HG03521 (cell line): ENCODE measurements around the gene ABCC8.
"Not testable (repeated sequence)": the region's sequence is repeated elsewhere in the genome, so short reads cannot be mapped to it uniquely, and the experiment has no call there.

Experiments used
- ATAC-seq: cut with Tn5 transposase; IDR thresholded peaks from one replicate; pipeline ENCODE4 v1.9.1; 2021; ENCODE audit warnings: mild to moderate bottlenecking, moderate library complexity; ENCODE audit not compliant: unreplicated experiment

Gene ABCC8

DNA sequence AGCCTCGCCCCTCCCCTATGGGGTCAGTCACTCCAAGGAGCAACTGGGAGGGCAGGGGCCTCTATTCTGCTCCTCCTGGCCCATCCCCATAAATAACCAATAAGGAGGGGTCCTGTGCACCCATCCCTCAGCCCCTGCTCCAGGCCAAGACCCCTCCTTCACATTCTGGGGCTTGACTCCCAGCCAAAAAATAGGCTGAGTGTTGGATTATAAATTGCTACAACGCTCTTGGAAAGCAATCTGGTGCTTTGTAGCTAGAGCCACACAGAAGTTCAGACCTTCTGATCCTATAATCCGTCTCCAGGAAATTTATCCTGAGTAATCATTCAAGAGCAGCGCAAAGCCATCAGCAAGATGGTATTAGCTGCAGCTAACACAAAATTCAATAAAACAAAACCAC is 42.5 kb downstream of the ABCC8 start:
- no peak for ATAC-seq

GRCh38 chr11:17432002-17432401 is 44.6 kb downstream of the ABCC8 start:
- no peak for ATAC-seq

GRCh38 chr11:17431139-17431538 is 45.5 kb downstream of the ABCC8 start:
- no peak for ATAC-seq

DNA sequence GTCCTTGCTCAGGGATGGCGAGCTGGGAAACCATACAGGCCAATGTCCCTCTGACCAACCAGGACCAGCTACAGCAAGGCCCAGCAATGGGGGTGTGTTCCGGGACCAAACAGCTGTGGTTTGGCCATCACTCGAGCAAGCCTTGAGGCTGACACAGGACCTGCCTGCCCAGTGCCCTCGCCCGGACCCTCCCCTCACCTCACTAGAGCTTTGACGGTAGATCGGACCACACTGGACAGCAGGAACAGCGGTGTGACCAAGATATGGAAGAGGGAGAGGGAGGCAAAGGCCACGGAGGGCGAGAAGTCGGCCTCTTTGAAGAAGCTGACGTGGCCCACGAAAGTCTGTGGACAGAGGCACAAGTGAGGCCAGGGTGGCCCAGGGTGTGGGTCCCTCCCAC is 46.0 kb downstream of the ABCC8 start:
- no peak for ATAC-seq

- ATAC-seq = no peak
Observed at GRCh38 chr11:17428925-17429324, 47.7 kb downstream of the ABCC8 start.

DNA sequence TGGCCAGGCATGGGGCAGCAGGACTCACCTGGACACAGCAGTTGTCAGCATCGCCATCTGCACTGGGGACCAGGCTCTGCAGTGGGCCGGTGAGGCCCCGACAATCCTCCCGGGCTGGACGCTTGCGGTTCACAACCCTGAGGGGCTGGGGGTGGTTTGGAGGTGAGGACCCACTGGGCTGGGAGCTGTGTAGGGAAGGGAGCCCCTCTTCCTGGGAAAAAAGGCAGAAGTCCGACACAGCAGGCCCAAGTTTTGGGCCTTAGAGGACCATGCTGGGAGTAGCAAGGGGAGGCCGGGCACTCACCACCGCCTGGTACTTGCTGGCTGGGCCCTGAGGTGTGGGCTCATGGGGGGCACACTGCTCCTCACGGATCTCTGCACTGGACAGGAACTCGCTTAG is 48.4 kb downstream of the ABCC8 start:
- no peak for ATAC-seq

- ATAC-seq = not testable (repeated sequence)
Observed at GRCh38 chr11:17426233-17426632, 50.4 kb downstream of the ABCC8 start.

DNA sequence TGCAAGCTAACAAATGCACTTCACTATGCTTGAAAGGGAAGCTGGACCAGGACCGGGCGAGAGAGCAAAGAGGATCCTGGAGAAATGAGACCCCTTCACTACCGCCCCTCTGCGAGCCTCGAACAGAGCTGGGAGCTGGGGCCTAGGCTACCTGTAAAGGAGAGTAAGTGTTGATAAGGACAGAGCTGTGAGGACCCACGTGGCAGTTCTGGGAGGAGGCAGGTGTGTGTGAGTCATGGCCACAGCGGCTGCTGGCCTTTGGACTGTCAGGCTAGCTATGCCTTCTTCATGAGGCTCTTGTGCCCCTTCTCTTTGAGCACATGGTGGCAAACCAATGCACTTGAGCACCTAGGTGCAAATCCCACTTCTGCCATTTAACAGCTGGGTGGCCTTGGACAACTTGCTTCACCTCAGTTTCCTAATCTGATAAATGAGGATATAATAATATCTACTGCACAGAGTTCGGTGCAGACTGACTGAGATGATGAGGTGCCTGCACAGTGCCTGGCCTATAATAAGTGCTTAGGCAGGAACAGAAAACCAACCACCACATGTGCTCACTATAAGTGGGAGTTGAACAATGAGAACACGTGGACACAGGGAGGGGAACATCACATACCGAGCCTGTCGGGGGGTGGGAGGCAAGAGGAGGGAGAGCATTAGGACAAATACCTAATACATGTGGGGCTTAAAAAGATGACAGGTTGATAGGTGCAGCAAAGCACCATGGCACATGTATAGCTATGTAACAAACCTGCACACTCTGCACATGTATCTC is 52.9 kb downstream of the ABCC8 start:
- ATAC-seq = no peak

GRCh38 chr11:17421781-17422180 is 54.9 kb downstream of the ABCC8 start:
- no peak for ATAC-seq

GRCh38 chr11:17418444-17419081 is 58.1 kb downstream of the ABCC8 start:
- no peak for ATAC-seq

GRCh38 chr11:17416492-17416891 is 60.2 kb downstream of the ABCC8 start:
- no peak for ATAC-seq

GRCh38 chr11:17415523-17416104 is 61.0 kb downstream of the ABCC8 start:
- no peak for ATAC-seq

DNA sequence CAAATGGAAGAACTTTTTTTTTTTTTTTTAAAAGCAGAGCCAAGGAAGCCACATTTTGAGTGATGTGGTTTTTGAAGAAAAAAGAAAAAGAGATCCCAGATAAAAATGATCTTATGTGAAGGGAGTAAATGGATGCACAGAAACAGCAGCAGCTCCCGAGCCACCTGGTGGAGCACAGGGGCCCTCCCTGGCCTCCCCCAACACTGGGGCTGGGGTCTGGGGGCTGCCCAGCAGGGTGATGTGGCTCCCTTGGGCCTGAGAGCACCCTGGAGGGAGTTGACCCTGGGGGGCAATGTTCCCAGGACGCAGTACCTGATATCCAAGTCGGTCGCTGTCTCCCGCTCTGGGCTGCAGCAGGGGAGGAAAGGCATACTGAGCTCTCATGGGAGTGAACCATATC is 61.7 kb downstream of the ABCC8 start:
- ATAC-seq = no peak

DNA sequence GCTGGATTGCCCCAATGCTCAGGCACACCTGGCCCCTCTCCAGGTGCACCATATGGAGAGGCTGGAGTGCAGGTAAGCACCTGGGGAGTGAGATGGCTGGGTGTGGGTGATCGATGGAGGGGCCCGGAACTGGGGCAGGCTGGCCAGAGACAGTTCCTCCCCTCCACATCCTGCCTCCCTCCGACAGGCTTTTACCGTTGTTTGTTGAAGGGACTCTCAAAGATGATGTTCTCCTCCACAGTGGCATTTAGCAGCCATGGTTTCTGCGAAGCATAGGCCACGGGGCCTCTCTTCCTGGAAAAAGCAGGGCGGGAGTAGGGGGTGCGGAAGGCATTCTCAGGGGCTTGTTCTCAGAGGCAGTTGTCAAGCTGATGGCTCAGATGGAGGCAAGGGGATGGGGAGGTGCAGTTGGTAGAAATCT is 62.3 kb downstream of the ABCC8 start:
- ATAC-seq = no peak

DNA sequence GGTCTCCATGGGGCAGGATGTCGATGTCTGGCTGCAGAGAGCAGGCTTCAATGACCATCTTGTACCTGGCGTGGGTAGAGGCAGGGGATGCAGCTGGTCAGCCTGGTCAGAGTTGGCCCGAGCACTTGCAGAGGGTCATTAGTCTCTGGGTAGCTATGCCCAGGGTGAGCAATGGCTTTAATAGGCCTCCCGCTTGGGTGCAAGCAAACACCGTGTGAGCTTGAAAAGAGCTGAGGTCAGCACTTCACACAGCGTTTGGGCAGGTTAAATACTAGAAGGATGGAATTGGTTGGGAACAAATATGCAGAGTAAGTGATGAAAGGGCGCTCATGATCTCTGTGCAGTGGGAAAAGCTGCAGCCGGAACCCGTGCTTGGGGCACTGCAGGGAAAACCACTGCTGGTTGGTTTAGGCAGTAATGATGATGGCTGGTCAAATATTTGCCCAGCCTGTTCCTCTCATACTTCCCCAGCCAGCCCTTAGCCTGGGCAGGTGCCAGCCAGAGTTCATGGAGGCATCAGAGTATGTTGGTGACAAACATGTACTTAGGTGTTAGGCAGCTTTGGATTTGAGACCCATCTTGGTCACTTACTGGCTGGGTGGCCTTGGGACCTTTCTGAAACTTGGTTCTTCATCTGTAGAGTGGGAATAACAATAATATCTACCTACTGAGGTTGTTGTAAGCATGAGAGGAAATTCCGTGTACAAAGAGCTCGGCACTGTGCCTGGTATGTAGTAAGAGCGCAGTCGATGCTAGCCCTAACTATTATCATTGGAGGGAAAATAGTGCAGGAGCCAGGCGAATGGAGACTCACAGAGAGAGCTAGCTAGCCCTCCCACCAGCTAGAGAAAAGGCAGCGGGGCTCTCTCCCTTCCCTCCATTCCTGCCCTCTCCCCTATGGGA is 63.0 kb downstream of the ABCC8 start:
- no peak for ATAC-seq

DNA sequence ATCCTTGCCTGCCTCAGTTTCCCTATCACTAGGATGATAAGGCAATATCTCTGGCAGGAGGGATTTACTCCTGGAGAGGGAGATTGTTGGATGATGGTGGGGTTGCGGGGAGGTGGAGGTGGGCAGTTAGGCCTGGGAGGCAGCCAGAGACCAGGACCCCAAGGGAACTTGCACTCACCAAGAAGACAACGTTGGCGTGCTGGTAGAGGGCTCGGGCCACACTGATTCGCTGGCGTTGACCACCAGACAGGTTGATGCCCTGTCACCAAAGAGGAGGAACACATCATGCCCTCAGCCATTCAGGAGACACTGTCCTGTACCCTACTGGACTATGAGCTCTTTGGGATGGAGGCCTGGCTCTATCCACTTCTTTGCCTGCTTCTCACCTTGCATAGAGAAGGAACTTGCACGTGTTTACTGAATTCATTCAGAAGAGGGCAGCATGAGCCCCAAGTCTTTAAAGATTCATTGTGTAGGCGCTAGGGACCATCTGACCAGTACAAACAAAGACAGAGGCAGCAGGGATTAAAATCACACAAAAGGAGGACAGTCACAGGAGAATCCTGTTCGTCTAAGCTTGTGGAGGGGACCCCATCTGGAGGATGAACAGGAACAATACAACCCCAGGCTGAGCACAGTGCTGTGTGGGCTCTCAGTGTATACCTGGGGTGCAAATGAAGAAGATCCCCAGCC is 64.0 kb downstream of the ABCC8 start:
- ATAC-seq = no peak

DNA sequence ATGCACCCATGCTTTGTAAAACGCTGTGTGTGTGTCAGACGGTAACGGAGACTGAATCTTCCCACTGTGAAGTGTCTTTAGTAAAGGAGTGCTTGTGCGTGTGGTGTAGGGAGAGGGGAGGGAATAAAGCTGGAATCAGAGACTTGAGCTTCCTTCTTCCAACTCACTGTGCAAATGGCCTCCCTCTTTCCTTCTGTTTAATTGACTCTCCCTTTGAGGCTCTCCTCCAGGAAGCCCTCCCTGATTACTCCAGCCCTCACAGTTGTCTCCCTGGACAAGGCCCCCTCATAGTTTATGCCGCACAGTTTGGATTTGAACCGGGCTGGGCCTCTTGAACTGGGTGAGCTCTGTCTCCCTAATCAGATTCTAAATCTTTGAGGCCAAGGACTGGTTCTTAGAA is 65.2 kb downstream of the ABCC8 start:
- no peak for ATAC-seq

- no peak for ATAC-seq
Observed at GRCh38 chr11:17410606-17411379, 65.9 kb downstream of the ABCC8 start.

GRCh38 chr11:17408641-17409040 is 68.0 kb downstream of the ABCC8 start:
- ATAC-seq = no peak

DNA sequence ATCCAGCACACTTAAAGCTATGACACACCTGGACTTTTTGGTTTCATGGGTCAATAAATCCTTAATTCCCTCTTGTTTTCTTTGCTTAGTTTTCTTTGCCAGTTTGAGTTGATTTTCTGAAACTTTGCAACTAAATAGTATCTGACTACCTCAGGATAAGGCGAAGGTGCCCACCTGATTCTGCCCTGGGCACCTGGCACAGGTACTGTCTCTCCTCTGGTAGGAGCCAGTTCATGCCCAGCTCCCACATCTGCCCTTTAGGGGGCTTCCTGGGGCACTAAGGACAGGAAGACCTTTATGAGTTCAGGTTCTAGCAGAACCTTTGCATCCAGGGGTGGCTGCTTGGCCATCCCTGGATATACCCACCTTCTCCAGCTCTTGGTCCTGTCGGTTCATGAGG is 68.6 kb downstream of the ABCC8 start:
- ATAC-seq = no peak
